T-cell (primary cell): ENCODE results near the gene PSENEN. TPM values are rescaled to one million over a fixed set of nuclear protein-coding genes. Genes with fewer than 3 reads are reported as not detected.

Experiments used
- ATAC-seq, 4 experiments: fragments of 200-7000 bp in 3 of 4; fragments of 150-1000 bp in 1 of 4; cut with Tn5 transposase; replicated peaks in 1 of 4; 1 replicate in 3 of 4; 2 replicates in 1 of 4; pipeline ENCODE4 v1.10.0; 2021; ENCODE audit warnings: moderate library complexity in 3 of 4, mild to moderate bottlenecking in 2 of 4, moderate number of reproducible peaks in 1 of 4
- CTCF ChIA-PET, 2 donors: fragments of 300-600 bp; sonication (Branson Sonifier 250); formaldehyde crosslinking; loops; one replicate each; lab custom pipeline; 2022; ENCODE audit warnings: antibody characterized with exemption in 2 of 2; lab: Charles Lee
- POLR2A ChIA-PET, 2 donors: fragments of 300-600 bp; sonication (Branson Sonifier 250); formaldehyde crosslinking; loops; one replicate each; lab custom pipeline; 2022; ENCODE audit warnings: antibody characterized with exemption in 2 of 2; lab: Charles Lee
- DNase-seq, 35 experiments: peaks; one replicate each; pipeline versions ENCODE4 v3.0.0 to v3.0.0-alpha.2; 2013 to 2023
- H3K27ac ChIP-seq: one replicate; pipeline ENCODE4 v1.5.1; 2013; ENCODE audit warnings: low read length
- H3K27me3 ChIP-seq, 2 experiments: replicated peaks in 1 of 2; 1 replicate in 1 of 2; 2 replicates in 1 of 2; pipeline versions ENCODE4 v1.6.1 to v1.7.0; 2013; ENCODE audit warnings: low read length in 1 of 2, mixed read lengths in 1 of 2; ENCODE audit not compliant: control insufficient read depth in 2 of 2, insufficient read depth in 2 of 2; ENCODE audit errors: extremely low read depth in 1 of 2
- H3K36me3 ChIP-seq, 2 donors: 1 replicate in 1 of 2; 2 replicates in 1 of 2; pipeline versions ENCODE4 v1.6.1 to v1.7.0; 2013; ENCODE audit warnings: low read length in 1 of 2; ENCODE audit not compliant: control insufficient read depth in 2 of 2, insufficient read depth in 1 of 2; ENCODE audit errors: extremely low read depth in 1 of 2
- H3K4me1 ChIP-seq, 2 experiments: 1 replicate in 1 of 2; 2 replicates in 1 of 2; pipeline versions ENCODE4 v1.6.1 to v1.7.0; 2013; ENCODE audit warnings: low read length in 2 of 2, mixed read lengths in 1 of 2; ENCODE audit not compliant: insufficient read depth in 2 of 2, control insufficient read depth in 1 of 2; ENCODE audit errors: extremely low read depth in 1 of 2
- H3K4me3 ChIP-seq, 2 donors: 1 replicate in 1 of 2; 2 replicates in 1 of 2; pipeline versions ENCODE4 v1.5.1 to v1.7.0; 2013; ENCODE audit warnings: mild to moderate bottlenecking in 2 of 2, low read length in 1 of 2, moderate library complexity in 1 of 2; ENCODE audit not compliant: control insufficient read depth in 1 of 2; ENCODE audit errors: extremely low read depth in 1 of 2
- H3K9me3 ChIP-seq: 2 replicates; pipeline ENCODE4 v1.7.0; 2013
- H3K27ac Mint-ChIP-seq, 2 donors: one replicate each; pipeline ENCODE4 v1.8.0; 2020 to 2021; ENCODE audit warnings: mild to moderate bottlenecking in 2 of 2, mixed read lengths in 2 of 2
- H3K27me3 Mint-ChIP-seq, 2 donors: one replicate each; pipeline ENCODE4 v1.8.0; 2021 to 2022; ENCODE audit warnings: mixed read lengths in 2 of 2
- H3K36me3 Mint-ChIP-seq: one replicate; pipeline ENCODE4 v1.8.0; 2021; ENCODE audit warnings: mixed read lengths
- H3K4me1 Mint-ChIP-seq, 3 donors: one replicate each; pipeline ENCODE4 v1.8.0; 2020 to 2022; ENCODE audit warnings: mixed read lengths in 3 of 3, mild to moderate bottlenecking in 1 of 3
- H3K4me3 Mint-ChIP-seq, 3 donors: one replicate each; pipeline ENCODE4 v1.8.0; 2020 to 2022; ENCODE audit warnings: mild to moderate bottlenecking in 3 of 3, mixed read lengths in 3 of 3, moderate library complexity in 3 of 3
- H3K9me3 Mint-ChIP-seq, 3 donors: one replicate each; pipeline ENCODE4 v1.8.0; 2020 to 2022; ENCODE audit warnings: mixed read lengths in 3 of 3
- WGBS: methylation state at CpG from one replicate; pipeline ENCODE4 v1.1.5; 2013; ENCODE audit warnings: missing lambda C conversion rate; ENCODE audit not compliant: insufficient coverage; 5-methylcytosine and 5-hydroxymethylcytosine counted together
- total RNA-seq, 35 experiments: library from RNA in 6 of 35; stranded (reverse) in 6 of 35; fragments of 120-200 nt in 1 of 35; gene quantifications; one replicate each; pipeline versions ENCODE4 v1.2.1 to v1.2.4 and lab custom pipeline; 2013 to 2026

PSENEN gene
- total RNA-seq, 5 donors from 2014 or later (not counting 1 experiment from before 2014, with no cell fraction given), result 21.2 to 33.5 (median 24.5) TPM

DNA sequence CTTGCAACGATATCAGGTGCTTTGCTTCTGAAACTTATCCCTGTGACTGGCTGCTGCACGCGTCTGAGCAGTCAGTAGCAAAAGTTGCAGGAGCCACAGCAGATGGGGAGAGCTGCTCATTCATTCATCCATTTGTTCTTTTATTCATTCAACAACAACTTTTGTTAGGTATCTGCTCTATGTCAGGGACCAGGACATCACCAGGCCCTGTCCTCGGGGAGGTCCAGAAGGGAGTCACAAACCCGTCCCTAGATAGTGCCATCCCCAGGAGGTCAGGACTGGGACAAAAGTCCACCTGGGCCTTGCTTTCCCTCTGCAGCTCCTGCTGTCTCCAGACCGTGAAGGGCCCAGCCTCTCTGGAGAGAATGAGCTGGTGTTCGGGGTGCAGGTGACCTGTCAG is 32.5 kb downstream of the PSENEN start:
- no peaks in the 10 kb centered on the region for H3K27me3 Mint-ChIP-seq
- 83% methylated on average over 7 of the region's 7 CpGs for WGBS
- Histone ChIP-seq H3K9me3 (no peaks in the 10 kb centered on the region), H3K4me1 (peaks cover 4 to 19% of the 10 kb centered on the region in 2 experiments), H3K36me3 (peaks cover 0 to 3% of the 10 kb centered on the region in 2 donors), H3K4me3 (no peak overlapping the region), H3K27ac (no peak overlapping the region), H3K27me3 (no peaks in the 10 kb centered on the region)
- peak overlapping the region in 2 of 3 donors; percentile 8 to 43 for H3K4me3 Mint-ChIP-seq
- ATAC-seq (no peak), DNase-seq (no peak)
- H3K36me3 Mint-ChIP-seq, result peaks cover 10% of the 10 kb centered on the region
- H3K9me3 Mint-ChIP-seq, result no peaks in the 10 kb centered on the region
- H3K27ac Mint-ChIP-seq, result no peak overlapping the region
- ChIA-PET CTCF (no interaction called here), POLR2A (interaction anchor here in 1 of 2 donors (0.6 kb wide), 1 partner anchor 15 kb away, joined by 4 read pairs; no protein-coding TSS in a partner anchor)
- H3K4me1 Mint-ChIP-seq, result peaks cover 6 to 20% (median 20%) of the 10 kb centered on the region in 3 donors

DNA sequence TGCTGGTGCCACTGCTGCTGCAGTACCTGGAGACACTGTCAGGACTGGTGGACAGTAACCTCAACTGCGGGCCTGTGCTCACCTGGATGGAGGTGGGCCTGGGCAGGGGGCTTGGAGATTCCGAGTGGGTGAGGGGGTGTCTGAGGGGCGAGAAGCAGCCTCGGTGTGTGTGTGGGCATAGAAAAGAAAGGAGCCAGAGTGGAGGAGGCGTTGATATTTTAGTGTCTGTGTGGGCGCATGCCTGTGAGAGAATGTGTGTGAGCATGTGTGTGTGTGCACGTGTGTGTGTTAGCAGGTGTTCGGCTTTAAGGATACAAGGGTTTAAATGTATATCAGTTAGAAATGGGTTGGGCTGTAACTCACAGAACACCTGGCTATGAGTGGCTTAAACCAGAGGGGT is 33.6 kb downstream of the PSENEN start:
- DNase-seq (no peak), ATAC-seq (no peak)
- ChIA-PET POLR2A (no interaction called here), CTCF (no interaction called here)
- Histone ChIP-seq H3K4me1 (peaks cover 4 to 19% of the 10 kb centered on the region in 2 experiments), H3K9me3 (no peaks in the 10 kb centered on the region), H3K27me3 (no peaks in the 10 kb centered on the region), H3K36me3 (peaks cover 0 to 3% of the 10 kb centered on the region in 2 donors), H3K27ac (no peak overlapping the region), H3K4me3 (no peak overlapping the region)
- Mint-ChIP-seq H3K4me1 (peaks cover 6 to 20% (median 20%) of the 10 kb centered on the region in 3 donors), H3K9me3 (no peaks in the 10 kb centered on the region), H3K4me3 (no peak overlapping the region), H3K27ac (no peak overlapping the region), H3K36me3 (peaks cover 10% of the 10 kb centered on the region), H3K27me3 (no peaks in the 10 kb centered on the region)
- WGBS, result 83% methylated on average over 8 of the region's 8 CpGs

DNA sequence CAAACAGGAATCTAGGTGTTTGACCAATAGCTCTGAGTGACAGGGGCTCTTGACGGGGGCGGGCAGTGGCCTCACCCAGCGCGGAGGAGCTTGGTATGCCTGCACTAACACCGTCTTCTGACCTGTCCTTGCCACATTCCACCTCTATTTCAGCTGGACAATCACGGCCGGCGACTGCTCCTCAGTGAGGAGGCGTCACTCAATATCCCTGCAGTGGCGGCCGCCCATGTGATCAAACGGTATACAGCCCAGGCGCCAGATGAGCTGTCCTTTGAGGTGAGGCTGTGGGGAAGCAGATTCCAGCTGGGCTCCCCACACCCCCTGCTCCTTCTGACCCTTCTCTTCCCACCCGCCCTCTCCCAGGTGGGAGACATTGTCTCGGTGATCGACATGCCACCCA is 34.6 kb downstream of the PSENEN start:
- Histone ChIP-seq H3K4me1 (peaks cover 2 to 13% of the 10 kb centered on the region in 2 experiments), H3K9me3 (no peaks in the 10 kb centered on the region), H3K27ac (no peak overlapping the region), H3K36me3 (peaks cover 0 to 5% of the 10 kb centered on the region in 2 donors), H3K27me3 (no peaks in the 10 kb centered on the region), H3K4me3 (no peak overlapping the region)
- CTCF ChIA-PET, result no interaction called here
- no peaks in the 10 kb centered on the region for H3K9me3 Mint-ChIP-seq
- ATAC-seq (no peak), DNase-seq (no peak)
- H3K27me3 Mint-ChIP-seq, result no peaks in the 10 kb centered on the region
- 98% methylated on average over 6 of the region's 16 CpGs for WGBS
- H3K36me3 Mint-ChIP-seq, result peaks cover 10% of the 10 kb centered on the region
- H3K27ac Mint-ChIP-seq, result no peak overlapping the region
- POLR2A ChIA-PET, result interaction anchor here in 1 of 2 donors (0.7 kb wide), 1 partner anchor 145 kb away, joined by 3 read pairs; no protein-coding TSS in a partner anchor
- H3K4me3 Mint-ChIP-seq, result no peak overlapping the region
- peaks cover 4 to 12% (median 11%) of the 10 kb centered on the region in 3 donors for H3K4me1 Mint-ChIP-seq

DNA sequence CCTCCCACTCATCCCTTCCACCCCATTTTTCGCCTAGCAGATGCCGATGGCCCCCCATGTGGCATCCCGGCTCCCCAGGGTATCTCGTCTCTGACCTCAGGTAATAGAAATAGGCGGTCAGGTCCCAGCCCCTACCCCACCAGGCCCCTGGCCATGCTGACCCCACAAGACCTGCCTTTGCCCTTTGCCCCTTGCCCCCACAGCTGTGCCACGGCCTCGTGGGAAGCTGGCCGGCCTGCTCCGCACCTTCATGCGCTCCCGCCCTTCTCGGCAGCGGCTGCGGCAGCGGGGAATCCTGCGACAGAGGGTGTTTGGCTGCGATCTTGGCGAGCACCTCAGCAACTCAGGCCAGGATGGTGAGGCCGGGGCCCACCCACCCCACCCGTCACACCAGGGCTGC is 35.3 kb downstream of the PSENEN start:
- ATAC-seq (no peak), DNase-seq (no peak)
- Mint-ChIP-seq H3K36me3 (peaks cover 12% of the 10 kb centered on the region), H3K27ac (no peak overlapping the region), H3K4me3 (no peak overlapping the region), H3K27me3 (no peaks in the 10 kb centered on the region), H3K4me1 (peaks cover 2 to 10% (median 10%) of the 10 kb centered on the region in 3 donors), H3K9me3 (no peaks in the 10 kb centered on the region)
- Histone ChIP-seq H3K4me3 (no peak overlapping the region), H3K9me3 (no peaks in the 10 kb centered on the region), H3K27ac (no peak overlapping the region), H3K36me3 (peaks cover 0 to 10% of the 10 kb centered on the region in 2 donors), H3K4me1 (peaks cover 1 to 11% of the 10 kb centered on the region in 2 experiments), H3K27me3 (no peaks in the 10 kb centered on the region)
- 98% methylated on average over 17 of the region's 20 CpGs for WGBS
- POLR2A ChIA-PET, result interaction anchor here in 1 of 2 donors (0.7 kb wide), 1 partner anchor 144 kb away, joined by 3 read pairs; no protein-coding TSS in a partner anchor
- CTCF ChIA-PET, result no interaction called here

DNA sequence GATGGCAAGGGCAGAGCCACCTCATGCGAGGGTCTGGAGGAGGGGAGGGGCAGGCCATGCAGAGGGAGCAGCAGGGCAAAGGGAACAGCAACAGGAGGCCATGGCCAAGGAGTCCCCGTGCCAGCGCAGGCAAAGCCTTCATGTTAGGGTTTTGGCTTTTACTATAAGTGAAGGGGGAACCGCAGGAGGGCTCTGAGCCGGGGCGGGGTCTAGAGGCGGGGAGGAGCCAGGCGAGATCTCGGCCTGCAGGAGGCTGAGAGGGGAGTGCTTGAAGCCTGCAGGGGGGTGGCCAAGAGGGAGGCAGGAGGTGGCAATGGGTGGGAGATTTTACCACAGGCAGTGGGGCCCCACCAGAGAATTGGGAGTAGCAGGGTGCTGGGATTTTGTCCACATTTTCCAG is 36.2 kb downstream of the PSENEN start:
- H3K4me3 ChIP-seq, result no peak overlapping the region
- Mint-ChIP-seq H3K27ac (no peak overlapping the region), H3K36me3 (peaks cover 13% of the 10 kb centered on the region), H3K4me3 (no peak overlapping the region), H3K9me3 (no peaks in the 10 kb centered on the region), H3K4me1 (peaks cover 0 to 5% (median 3%) of the 10 kb centered on the region in 3 donors), H3K27me3 (no peaks in the 10 kb centered on the region)
- CTCF ChIA-PET, result no interaction called here
- H3K36me3 ChIP-seq, result peaks cover 0 to 14% of the 10 kb centered on the region in 2 donors
- WGBS, result 95% methylated on average over 7 of the region's 9 CpGs
- POLR2A ChIA-PET, result no interaction called here
- no peak overlapping the region for H3K27ac ChIP-seq
- H3K9me3 ChIP-seq, result no peaks in the 10 kb centered on the region
- ATAC-seq, result no peak
- no peaks in the 10 kb centered on the region for H3K27me3 ChIP-seq
- no peak for DNase-seq
- peaks cover 0 to 2% of the 10 kb centered on the region in 2 experiments for H3K4me1 ChIP-seq

DNA sequence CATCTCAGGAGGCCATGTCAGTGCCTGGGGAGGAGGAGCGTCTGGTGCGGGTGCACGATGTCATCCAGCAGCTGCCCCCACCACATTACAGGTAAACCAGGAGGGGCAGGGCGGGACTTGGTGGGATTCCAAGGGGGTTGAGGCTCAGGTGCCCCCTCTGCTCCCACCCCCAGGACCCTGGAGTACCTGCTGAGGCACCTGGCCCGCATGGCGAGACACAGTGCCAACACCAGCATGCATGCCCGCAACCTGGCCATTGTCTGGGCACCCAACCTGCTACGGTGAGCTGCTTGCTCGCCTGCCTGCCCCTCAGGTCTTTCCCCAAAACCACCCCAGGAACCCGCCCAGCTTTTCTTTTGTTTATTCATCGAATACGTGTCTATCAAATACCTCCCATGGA is 37.1 kb downstream of the PSENEN start:
- H3K4me1 ChIP-seq, result no peaks in the 10 kb centered on the region
- no peak for ATAC-seq
- Mint-ChIP-seq H3K27me3 (no peaks in the 10 kb centered on the region), H3K27ac (no peak overlapping the region), H3K36me3 (peaks cover 13% of the 10 kb centered on the region), H3K4me3 (no peak overlapping the region), H3K9me3 (no peaks in the 10 kb centered on the region), H3K4me1 (no peaks in the 10 kb centered on the region)
- POLR2A ChIA-PET, result no interaction called here
- peaks cover 0 to 14% of the 10 kb centered on the region in 2 donors for H3K36me3 ChIP-seq
- no peak for DNase-seq
- CTCF ChIA-PET, result no interaction called here
- H3K27me3 ChIP-seq, result no peaks in the 10 kb centered on the region
- no peak overlapping the region for H3K27ac ChIP-seq
- WGBS, result 98% methylated on average over 7 of the region's 12 CpGs
- no peak overlapping the region for H3K4me3 ChIP-seq
- H3K9me3 ChIP-seq, result no peaks in the 10 kb centered on the region
